ENCODE data around the gene FBXW12. TPM values are rescaled to one million over a fixed set of nuclear protein-coding genes. Genes with fewer than 3 reads are reported as not detected.
A peak's percentile ranks its signal among the peaks of the same experiment; 100 is the strongest.

The FBXW12 gene
- total RNA-seq, 1 experiment from 2014 or later = 2.0 TPM

DNA sequence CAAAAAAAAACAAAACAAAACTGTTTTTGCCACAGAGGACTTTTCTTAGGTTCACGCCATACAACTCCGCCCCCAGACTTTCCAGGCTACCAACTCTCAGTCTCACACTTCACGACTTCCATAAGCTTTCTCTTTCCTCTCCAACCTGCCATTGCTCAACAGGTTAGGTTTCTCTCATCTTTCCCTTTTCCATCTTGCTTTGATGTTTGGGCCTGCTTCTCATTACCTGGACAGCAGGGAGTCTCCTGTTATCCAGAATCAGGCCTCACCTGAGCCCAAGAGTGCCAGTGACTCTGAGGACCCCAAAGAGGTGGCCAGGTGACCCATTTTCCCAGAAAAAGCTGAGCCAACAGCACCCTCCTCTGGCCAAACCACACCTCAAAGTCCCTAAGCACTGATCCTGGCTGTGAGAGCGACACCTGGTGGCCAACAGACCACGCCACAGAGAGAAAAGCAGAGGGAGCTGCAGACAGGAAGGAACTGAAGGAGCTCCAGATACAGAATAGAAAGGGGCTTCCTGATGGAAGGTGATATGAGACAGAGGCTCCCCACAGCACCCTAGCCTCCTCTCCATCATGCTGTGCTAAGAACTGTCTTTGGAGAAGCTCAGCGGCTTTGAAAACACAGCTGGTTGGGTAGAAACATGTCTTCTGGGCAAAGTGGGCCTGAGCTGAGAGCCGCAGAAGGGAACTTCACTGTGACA lies 63.9 kb downstream of the FBXW12 start (continued):
- TF ChIP-seq AR (CRISPR knock-in tag; IDR thresholded peaks at IDR 0.05) = no peak
- TF ChIP-seq, protein P1, sequence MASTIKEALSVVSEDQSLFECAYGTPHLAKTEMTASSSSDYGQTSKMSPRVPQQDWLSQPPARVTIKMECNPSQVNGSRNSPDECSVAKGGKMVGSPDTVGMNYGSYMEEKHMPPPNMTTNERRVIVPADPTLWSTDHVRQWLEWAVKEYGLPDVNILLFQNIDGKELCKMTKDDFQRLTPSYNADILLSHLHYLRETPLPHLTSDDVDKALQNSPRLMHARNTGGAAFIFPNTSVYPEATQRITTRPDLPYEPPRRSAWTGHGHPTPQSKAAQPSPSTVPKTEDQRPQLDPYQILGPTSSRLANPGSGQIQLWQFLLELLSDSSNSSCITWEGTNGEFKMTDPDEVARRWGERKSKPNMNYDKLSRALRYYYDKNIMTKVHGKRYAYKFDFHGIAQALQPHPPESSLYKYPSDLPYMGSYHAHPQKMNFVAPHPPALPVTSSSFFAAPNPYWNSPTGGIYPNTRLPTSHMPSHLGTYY (CRISPR knock-in tag; IDR thresholded peaks at IDR 0.05) = 0 out of 2 replicates have a peak, but pooled peaks have one; percentile 53
- no peak for TF ChIP-seq CDX4 (CRISPR knock-in tag; IDR thresholded peaks at IDR 0.05; ENCODE audit: borderline replicate concordance)
- TF ChIP-seq NFE2L1 (CRISPR knock-in tag; IDR thresholded peaks at IDR 0.05) = no peak
- TF ChIP-seq ZNF671 (CRISPR knock-in tag; IDR thresholded peaks at IDR 0.05) = no peak
- TF ChIP-seq ATF1 (CRISPR knock-in tag; IDR thresholded peaks at IDR 0.05) = no peak
- TF ChIP-seq E2F1 (CRISPR knock-in tag; IDR thresholded peaks at IDR 0.05) = no peak
- TF ChIP-seq SP1 (CRISPR knock-in tag; conservative IDR thresholded peaks at IDR 0.05) = no peak
- TF ChIP-seq JUN (CRISPR knock-in tag; IDR thresholded peaks at IDR 0.05) = no peak
- TF ChIP-seq SMAD4 (CRISPR knock-in tag; IDR thresholded peaks at IDR 0.05) = no peak
- TF ChIP-seq FOXJ3 (CRISPR knock-in tag; IDR thresholded peaks at IDR 0.05; ENCODE audit: borderline replicate concordance) = no peak
- no peak for TF ChIP-seq ELF4 (CRISPR knock-in tag; IDR thresholded peaks at IDR 0.05; ENCODE audit: low read depth)
- no peak for TF ChIP-seq GRHL2 (CRISPR knock-in tag; IDR thresholded peaks at IDR 0.05; ENCODE audit: insufficient replicate concordance, severe bottlenecking)
- TF ChIP-seq, protein P2, sequence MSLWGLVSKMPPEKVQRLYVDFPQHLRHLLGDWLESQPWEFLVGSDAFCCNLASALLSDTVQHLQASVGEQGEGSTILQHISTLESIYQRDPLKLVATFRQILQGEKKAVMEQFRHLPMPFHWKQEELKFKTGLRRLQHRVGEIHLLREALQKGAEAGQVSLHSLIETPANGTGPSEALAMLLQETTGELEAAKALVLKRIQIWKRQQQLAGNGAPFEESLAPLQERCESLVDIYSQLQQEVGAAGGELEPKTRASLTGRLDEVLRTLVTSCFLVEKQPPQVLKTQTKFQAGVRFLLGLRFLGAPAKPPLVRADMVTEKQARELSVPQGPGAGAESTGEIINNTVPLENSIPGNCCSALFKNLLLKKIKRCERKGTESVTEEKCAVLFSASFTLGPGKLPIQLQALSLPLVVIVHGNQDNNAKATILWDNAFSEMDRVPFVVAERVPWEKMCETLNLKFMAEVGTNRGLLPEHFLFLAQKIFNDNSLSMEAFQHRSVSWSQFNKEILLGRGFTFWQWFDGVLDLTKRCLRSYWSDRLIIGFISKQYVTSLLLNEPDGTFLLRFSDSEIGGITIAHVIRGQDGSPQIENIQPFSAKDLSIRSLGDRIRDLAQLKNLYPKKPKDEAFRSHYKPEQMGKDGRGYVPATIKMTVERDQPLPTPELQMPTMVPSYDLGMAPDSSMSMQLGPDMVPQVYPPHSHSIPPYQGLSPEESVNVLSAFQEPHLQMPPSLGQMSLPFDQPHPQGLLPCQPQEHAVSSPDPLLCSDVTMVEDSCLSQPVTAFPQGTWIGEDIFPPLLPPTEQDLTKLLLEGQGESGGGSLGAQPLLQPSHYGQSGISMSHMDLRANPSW (CRISPR knock-in tag; conservative IDR thresholded peaks at IDR 0.05; ENCODE audit: low read depth) = no peak
- no peak for TF ChIP-seq ATF3 (CRISPR knock-in tag; conservative IDR thresholded peaks at IDR 0.05)
- TF ChIP-seq NR3C1 (CRISPR knock-in tag; conservative IDR thresholded peaks at IDR 0.05; ENCODE audit: low read depth) = no peak
- no peak for TF ChIP-seq RELA (CRISPR knock-in tag; IDR thresholded peaks at IDR 0.05; ENCODE audit: borderline replicate concordance)
- no peak for TF ChIP-seq TEAD1 (CRISPR knock-in tag; IDR thresholded peaks at IDR 0.05)
- TF ChIP-seq, protein P3, sequence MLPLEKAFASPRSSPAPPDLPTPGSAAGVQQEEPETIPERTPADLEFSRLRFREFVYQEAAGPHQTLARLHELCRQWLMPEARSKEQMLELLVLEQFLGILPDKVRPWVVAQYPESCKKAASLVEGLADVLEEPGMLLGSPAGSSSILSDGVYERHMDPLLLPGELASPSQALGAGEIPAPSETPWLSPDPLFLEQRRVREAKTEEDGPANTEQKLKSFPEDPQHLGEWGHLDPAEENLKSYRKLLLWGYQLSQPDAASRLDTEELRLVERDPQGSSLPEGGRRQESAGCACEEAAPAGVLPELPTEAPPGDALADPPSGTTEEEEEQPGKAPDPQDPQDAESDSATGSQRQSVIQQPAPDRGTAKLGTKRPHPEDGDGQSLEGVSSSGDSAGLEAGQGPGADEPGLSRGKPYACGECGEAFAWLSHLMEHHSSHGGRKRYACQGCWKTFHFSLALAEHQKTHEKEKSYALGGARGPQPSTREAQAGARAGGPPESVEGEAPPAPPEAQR (CRISPR knock-in tag; IDR thresholded peaks at IDR 0.05) = no peak
- 0 out of 2 replicates have a peak, but pooled peaks have one; percentile 30 for TF ChIP-seq PRRX2 (CRISPR knock-in tag; IDR thresholded peaks at IDR 0.05)
- no peak for TF ChIP-seq ZNF121 (CRISPR knock-in tag; IDR thresholded peaks at IDR 0.05)
- no peak for TF ChIP-seq NFYB (CRISPR knock-in tag; conservative IDR thresholded peaks at IDR 0.05; ENCODE audit: low read depth)
- TF ChIP-seq ZNF138 (CRISPR knock-in tag; conservative IDR thresholded peaks at IDR 0.05) = no peak
- no peak for TF ChIP-seq ZNF281 (CRISPR knock-in tag; IDR thresholded peaks at IDR 0.05)
- TF ChIP-seq ZNF317 (CRISPR knock-in tag; IDR thresholded peaks at IDR 0.05; ENCODE audit: borderline replicate concordance, low read depth) = no peak
